PC-3 (cell line): ENCODE results near the gene KPNA5.

Experiments
- CTCF ChIP-seq: fragments of 300-600 bp; sonication (generic); conservative IDR thresholded peaks from 2 replicates; pipeline ENCODE4 v1.5.1; 2017; ENCODE audit warnings: antibody characterized with exemption, low read depth, mild to moderate bottlenecking, low read length
- EZH2phosphoT487 ChIP-seq: fragments of 300-600 bp; sonication (generic); IDR thresholded peaks from 2 replicates; pipeline ENCODE4 v1.6.1; 2018; ENCODE audit warnings: mild to moderate bottlenecking, antibody characterized with exemption, low read length, borderline replicate concordance

DNA sequence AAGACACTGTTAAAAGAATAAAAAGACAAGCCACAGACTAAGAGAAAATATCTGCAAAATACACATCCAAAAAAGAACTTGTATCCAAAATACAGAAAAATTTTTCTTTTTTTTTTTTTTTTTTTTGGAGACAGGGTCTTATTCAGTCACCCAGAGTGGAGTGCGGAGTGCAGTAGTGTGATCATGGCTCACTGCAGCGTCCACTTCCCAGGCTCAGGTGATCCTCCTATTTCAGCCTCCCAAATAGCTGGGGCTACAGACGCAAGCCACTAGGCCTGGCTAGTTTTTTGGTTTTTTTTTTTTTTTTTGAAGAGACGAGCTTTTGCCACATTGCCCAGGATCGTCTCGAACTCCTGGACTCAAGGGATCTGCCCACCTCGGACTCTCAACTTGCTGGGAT lies 15.5 kb upstream of the KPNA5 start:
- TF ChIP-seq CTCF (no peak), EZH2phosphoT487 (no peak)
